B cell (primary cell): Measurements from ENCODE around the gene CNTN4. TPM values are rescaled to one million over a fixed set of nuclear protein-coding genes. Genes with fewer than 3 reads are reported as not detected.

Experiments used
- ATAC-seq: fragments of 200-7000 bp; cut with Tn5 transposase; one replicate; pipeline ENCODE4 v1.10.0; 2021; ENCODE audit warnings: low read depth, mild to moderate bottlenecking, moderate number of reproducible peaks, moderate library complexity
- CTCF ChIA-PET: fragments of 350-600 bp; sonication (Branson Sonifier 250); formaldehyde crosslinking; loops from one replicate; lab custom pipeline; 2021; ENCODE audit warnings: antibody characterized with exemption, inconsistent platforms; lab: Charles Lee
- POLR2A ChIA-PET: fragments of 350-600 bp; sonication (Branson Sonifier 250); formaldehyde crosslinking; loops from one replicate; lab custom pipeline; 2021; ENCODE audit warnings: antibody characterized with exemption; lab: Charles Lee
- DNase-seq: peaks from one replicate; pipeline ENCODE4 v3.0.0; 2013
- H2AFZ ChIP-seq: 2 replicates; pipeline ENCODE4 v1.6.1; 2012; ENCODE audit warnings: mild to moderate bottlenecking, low read depth, low read length; ENCODE audit not compliant: insufficient read depth, poor library complexity, severe bottlenecking
- H3K27ac ChIP-seq, 2 donors: 1 replicate in 1 of 2; 2 replicates in 1 of 2; pipeline ENCODE4 v1.5.1; 2012 to 2013; ENCODE audit warnings: low read length in 2 of 2, mild to moderate bottlenecking in 2 of 2, moderate library complexity in 1 of 2
- H3K27me3 ChIP-seq, 4 experiments: fragments of 200-600 bp in 1 of 4; sonication (generic) in 1 of 4; replicated peaks in 1 of 4; 1 replicate in 2 of 4; 2 replicates in 2 of 4; pipeline versions ENCODE4 v1.6.1 to v1.7.0; 2013 to 2016; ENCODE audit warnings: low read length in 3 of 4, mild to moderate bottlenecking in 2 of 4, mixed read lengths in 1 of 4, moderate library complexity in 1 of 4; ENCODE audit not compliant: insufficient read depth in 4 of 4, control insufficient read depth in 3 of 4; ENCODE audit errors: control extremely low read depth in 1 of 4
- H3K36me3 ChIP-seq, 2 experiments: replicated peaks in 1 of 2; 1 replicate in 1 of 2; 2 replicates in 1 of 2; pipeline versions ENCODE4 v1.6.1 to v1.7.1; 2013; ENCODE audit warnings: low read length in 1 of 2; ENCODE audit not compliant: insufficient read depth in 2 of 2, control insufficient read depth in 1 of 2; ENCODE audit errors: control extremely low read depth in 1 of 2, extremely low read depth in 1 of 2
- H3K4me1 ChIP-seq, 2 donors: fragments of 200-600 bp in 1 of 2; sonication (generic) in 1 of 2; 1 replicate in 1 of 2; 2 replicates in 1 of 2; pipeline versions ENCODE4 v1.5.1 to v1.6.1; 2013 to 2017; ENCODE audit warnings: low read length in 2 of 2; ENCODE audit not compliant: control insufficient read depth in 2 of 2, insufficient read depth in 2 of 2
- H3K4me2 ChIP-seq: replicated peaks from 2 replicates; pipeline ENCODE3; 2012; ENCODE audit warnings: mild to moderate bottlenecking, low read depth, low read length; ENCODE audit not compliant: poor library complexity, severe bottlenecking
- H3K4me3 ChIP-seq, 5 experiments: fragments of 200-600 bp in 1 of 5; sonication (generic) in 1 of 5; 1 replicate in 3 of 5; 2 replicates in 2 of 5; pipeline versions ENCODE4 v1.5.1 to v1.7.0; 2011 to 2016; ENCODE audit warnings: low read length in 4 of 5, mild to moderate bottlenecking in 4 of 5, low read depth in 2 of 5, control low read depth in 1 of 5, moderate library complexity in 1 of 5; ENCODE audit not compliant: insufficient read depth in 1 of 5; ENCODE audit errors: control extremely low read depth in 1 of 5, extremely low read depth in 1 of 5
- H3K79me2 ChIP-seq: fragments of 200-600 bp; sonication (generic); one replicate; pipeline ENCODE4 v1.6.0; 2016; ENCODE audit warnings: low read length; ENCODE audit not compliant: control insufficient read depth, insufficient read depth
- H3K9ac ChIP-seq: fragments of 200-600 bp; sonication (generic); 2 replicates; pipeline ENCODE4 v1.6.1; 2017; ENCODE audit warnings: mild to moderate bottlenecking, low read length, moderate library complexity
- H3K9me3 ChIP-seq, 3 donors: one replicate each; pipeline versions ENCODE4 v1.6.1 to v1.7.1; 2013; ENCODE audit warnings: low read length in 2 of 3; ENCODE audit not compliant: control insufficient read depth in 2 of 3, insufficient read depth in 1 of 3; ENCODE audit errors: control extremely low read depth in 1 of 3
- H4K20me1 ChIP-seq: 2 replicates; pipeline ENCODE4 v1.6.0; 2012; ENCODE audit warnings: mild to moderate bottlenecking, low read length; ENCODE audit not compliant: insufficient read depth, control insufficient read depth, poor library complexity, severe bottlenecking
- H3K27ac Mint-ChIP-seq: one replicate; pipeline ENCODE4 v1.8.0; 2021; ENCODE audit warnings: mixed read lengths
- H3K27me3 Mint-ChIP-seq: one replicate; pipeline ENCODE4 v1.8.0; 2021; ENCODE audit warnings: mixed read lengths
- H3K4me1 Mint-ChIP-seq: one replicate; pipeline ENCODE4 v1.8.0; 2021; ENCODE audit warnings: mixed read lengths
- H3K4me3 Mint-ChIP-seq: one replicate; pipeline ENCODE4 v1.8.0; 2021; ENCODE audit warnings: mixed read lengths
- H3K9me3 Mint-ChIP-seq: one replicate; pipeline ENCODE4 v1.8.0; 2022; ENCODE audit warnings: mixed read lengths; ENCODE audit not compliant: insufficient read depth
- EZH2 ChIP-seq: IDR thresholded peaks from 2 replicates; pipeline ENCODE4 v1.6.1; 2012; ENCODE audit warnings: borderline replicate concordance, low read depth, mild to moderate bottlenecking, moderate library complexity, low read length; ENCODE audit not compliant: insufficient read depth, poor library complexity, severe bottlenecking
- WGBS: methylation state at CpG from one replicate; pipeline ENCODE4 v1.1.5; 2013; ENCODE audit warnings: missing lambda C conversion rate; ENCODE audit not compliant: insufficient coverage; 5-methylcytosine and 5-hydroxymethylcytosine counted together
- intact Hi-C: fragments of 100-400 bp; cut with micrococcal nuclease; formaldehyde crosslinking; loops from one replicate; pipeline ENCODE4 v1.10.0; 2022
- polyA plus RNA-seq: library from polyadenylated mRNA; depleted of rRNA; stranded (reverse); fragments of >200 nt; gene quantifications from 2 replicates; pipeline ENCODE4 v1.2.3, GENCODE V29; 2012
- total RNA-seq, 2 donors: library from RNA; stranded (reverse); fragments of 120-200 nt in 1 of 2; gene quantifications; 1 replicate in 1 of 2; 2 replicates in 1 of 2; pipeline versions ENCODE4 v1.2.3 to v1.2.4, GENCODE V29; 2013 to 2022
- TF ChIP-seq, protein P1 (sequence below): fragments of 200-600 bp; IDR thresholded peaks from one replicate; pipeline ENCODE4 v1.8.0; 2022; ENCODE audit warnings: antibody characterized with exemption, mild to moderate bottlenecking

Gene CNTN4
- total and polyA plus RNA-seq, 2 donors (not counting 1 experiment from before 2014, with no cell fraction given) = 0.05 TPM; not detected in 1

DNA sequence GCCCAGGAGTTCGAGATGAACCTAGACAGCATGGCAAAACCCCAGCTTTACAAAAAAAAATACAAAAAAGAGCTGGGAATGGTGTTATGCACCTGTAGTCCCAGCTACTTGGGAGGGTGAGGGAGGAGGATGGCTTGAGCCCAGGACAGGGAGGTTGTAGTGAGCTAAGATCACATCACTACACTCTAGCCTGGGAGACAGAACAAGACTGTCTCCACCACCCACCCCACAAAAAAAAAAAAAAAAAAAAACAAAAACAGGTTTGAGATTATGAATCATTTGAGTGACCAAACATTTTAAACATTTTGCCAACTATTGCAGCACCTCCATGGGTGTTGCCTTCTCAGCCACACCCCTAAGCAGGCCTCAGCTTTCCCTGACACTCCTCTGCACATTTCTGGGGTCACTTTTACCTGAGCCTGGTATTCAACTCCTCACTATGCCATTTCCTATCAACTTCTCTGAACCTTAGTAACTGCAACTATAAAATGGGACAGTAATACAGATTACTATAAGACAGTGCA is 969.8 kb downstream of the CNTN4 start:
- ChIA-PET CTCF (no interaction called here), POLR2A (no interaction called here)
- Histone ChIP-seq H3K4me2 (no peak overlapping the region), H3K9me3 (no peaks in the 10 kb centered on the region), H4K20me1 (no peaks in the 10 kb centered on the region), H3K4me1 (no peaks in the 10 kb centered on the region), H3K27ac (no peak overlapping the region), H3K27me3 (peaks cover 0 to 6% (median 0%) of the 10 kb centered on the region in 4 experiments), H3K9ac (no peak overlapping the region), H3K36me3 (no peaks in the 10 kb centered on the region), H3K79me2 (no peaks in the 10 kb centered on the region), H2AFZ (no peak overlapping the region), H3K4me3 (no peak overlapping the region)
- DNase-seq = no peak
- no peak for ATAC-seq
- Mint-ChIP-seq H3K27ac (no peak overlapping the region), H3K4me3 (no peak overlapping the region), H3K4me1 (peaks cover 10% of the 10 kb centered on the region), H3K27me3 (peaks cover 4% of the 10 kb centered on the region), H3K9me3 (no peaks in the 10 kb centered on the region)
- no CpG with 5 or more reads among the region's 1 CpG for WGBS
- TF ChIP-seq EZH2 = no peak
- TF ChIP-seq, protein P1, sequence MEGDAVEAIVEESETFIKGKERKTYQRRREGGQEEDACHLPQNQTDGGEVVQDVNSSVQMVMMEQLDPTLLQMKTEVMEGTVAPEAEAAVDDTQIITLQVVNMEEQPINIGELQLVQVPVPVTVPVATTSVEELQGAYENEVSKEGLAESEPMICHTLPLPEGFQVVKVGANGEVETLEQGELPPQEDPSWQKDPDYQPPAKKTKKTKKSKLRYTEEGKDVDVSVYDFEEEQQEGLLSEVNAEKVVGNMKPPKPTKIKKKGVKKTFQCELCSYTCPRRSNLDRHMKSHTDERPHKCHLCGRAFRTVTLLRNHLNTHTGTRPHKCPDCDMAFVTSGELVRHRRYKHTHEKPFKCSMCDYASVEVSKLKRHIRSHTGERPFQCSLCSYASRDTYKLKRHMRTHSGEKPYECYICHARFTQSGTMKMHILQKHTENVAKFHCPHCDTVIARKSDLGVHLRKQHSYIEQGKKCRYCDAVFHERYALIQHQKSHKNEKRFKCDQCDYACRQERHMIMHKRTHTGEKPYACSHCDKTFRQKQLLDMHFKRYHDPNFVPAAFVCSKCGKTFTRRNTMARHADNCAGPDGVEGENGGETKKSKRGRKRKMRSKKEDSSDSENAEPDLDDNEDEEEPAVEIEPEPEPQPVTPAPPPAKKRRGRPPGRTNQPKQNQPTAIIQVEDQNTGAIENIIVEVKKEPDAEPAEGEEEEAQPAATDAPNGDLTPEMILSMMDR = no peak
- intact Hi-C loops = no loop called here

DNA sequence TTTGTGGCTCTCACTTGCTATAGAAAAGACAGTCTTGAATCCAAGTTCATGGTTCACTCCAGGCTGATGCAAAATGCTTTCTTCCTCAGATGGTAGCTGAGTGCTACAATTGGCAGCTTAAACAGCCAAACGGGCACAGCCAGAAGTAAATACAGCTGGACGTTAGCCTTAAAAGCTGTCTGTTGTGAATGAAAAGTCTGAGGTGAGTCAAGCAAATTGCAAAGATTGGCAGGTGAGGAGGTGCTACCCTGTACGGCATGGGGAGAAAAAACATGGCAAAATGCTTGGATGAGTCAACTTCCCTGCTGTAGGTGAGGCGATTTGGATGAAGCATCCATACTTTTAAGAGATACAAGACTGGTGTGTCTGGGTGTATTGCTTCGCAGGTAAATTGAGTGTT is 971.1 kb downstream of the CNTN4 start:
- no peaks in the 10 kb centered on the region for H4K20me1 ChIP-seq
- TF ChIP-seq, protein P1 = no peak
- no peak for TF ChIP-seq EZH2
- no peak overlapping the region for H3K4me3 Mint-ChIP-seq
- no peak overlapping the region for H3K27ac Mint-ChIP-seq
- intact Hi-C loops = no loop called here
- H3K27me3 Mint-ChIP-seq = peaks cover 5% of the 10 kb centered on the region
- H3K4me3 ChIP-seq = no peak overlapping the region
- CTCF ChIA-PET = no interaction called here
- no peak overlapping the region for H3K27ac ChIP-seq
- H2AFZ ChIP-seq = no peak overlapping the region
- no peaks in the 10 kb centered on the region for H3K36me3 ChIP-seq
- H3K4me1 Mint-ChIP-seq = peaks cover 10% of the 10 kb centered on the region
- H3K9me3 ChIP-seq = no peaks in the 10 kb centered on the region
- 93% methylated on average over 4 of the region's 5 CpGs for WGBS
- H3K9ac ChIP-seq = no peak overlapping the region
- POLR2A ChIA-PET = no interaction called here
- H3K27me3 ChIP-seq = peaks cover 0 to 6% (median 0%) of the 10 kb centered on the region in 4 experiments
- no peaks in the 10 kb centered on the region for H3K4me1 ChIP-seq
- no peak for ATAC-seq
- no peaks in the 10 kb centered on the region for H3K79me2 ChIP-seq
- DNase-seq = no peak
- no peaks in the 10 kb centered on the region for H3K9me3 Mint-ChIP-seq
- no peak overlapping the region for H3K4me2 ChIP-seq
